IMR-90 (cell line): ENCODE results near the gene JAGN1. TPM values are rescaled to one million over a fixed set of nuclear protein-coding genes. Genes with fewer than 3 reads are reported as not detected.

ENCODE experiments used
- ATAC-seq: fragments of 200-7000 bp; cut with Tn5 transposase; 2 replicates; pipeline ENCODE4 v1.9.1; 2020; ENCODE audit warnings: low read depth, mild to moderate bottlenecking, moderate library complexity
- BruUV-seq: library from RNA; stranded (reverse); fragments of 400-500 nt; replicated peaks from 2 replicates; lab custom pipeline; 2021; lab: Mats Ljungman, UMichigan
- CTCF ChIA-PET: fragments of 300-600 bp; formaldehyde crosslinking; extraction: SDS; loops from one replicate; lab custom pipeline; 2021; ENCODE audit warnings: antibody characterized with exemption; lab: Yijun Ruan, JAX
- POLR2A ChIA-PET: fragments of 300-600 bp; sonication (Branson Sonifier 250); formaldehyde crosslinking; loops from one replicate; lab custom pipeline; 2022; ENCODE audit warnings: antibody characterized with exemption; ENCODE audit not compliant: unreplicated experiment; lab: Charles Lee
- DNase-seq: peaks from one replicate; pipeline ENCODE4 v3.0.0; 2013
- H2AFZ ChIP-seq: replicated peaks from 2 replicates; pipeline ENCODE3; 2013; ENCODE audit warnings: low read length, mild to moderate bottlenecking; ENCODE audit not compliant: poor library complexity
- H2AK5ac ChIP-seq: 2 replicates; pipeline ENCODE4 v1.6.1; 2013; ENCODE audit warnings: low read depth, low read length, inconsistent platforms
- H2AK9ac ChIP-seq: replicated peaks from 2 replicates; pipeline ENCODE3; 2013; ENCODE audit warnings: mild to moderate bottlenecking, low read depth, low read length, moderate library complexity; ENCODE audit not compliant: poor library complexity
- H2BK120ac ChIP-seq: 2 replicates; pipeline ENCODE4 v1.6.1; 2013; ENCODE audit warnings: low read depth, low read length, inconsistent platforms
- H2BK15ac ChIP-seq: 3 replicates; pipeline ENCODE4 v1.6.1; 2013; ENCODE audit warnings: low read depth, low read length, inconsistent platforms
- H2BK20ac ChIP-seq: 2 replicates; pipeline ENCODE4 v1.6.1; 2013; ENCODE audit warnings: low read depth, mild to moderate bottlenecking, inconsistent platforms, low read length, moderate library complexity
- H2BK5ac ChIP-seq: 2 replicates; pipeline ENCODE4 v1.6.1; 2013; ENCODE audit warnings: mild to moderate bottlenecking, low read depth, low read length, inconsistent platforms; ENCODE audit not compliant: poor library complexity, severe bottlenecking
- H3K14ac ChIP-seq: replicated peaks from 2 replicates; pipeline ENCODE4 v1.6.1; 2013; ENCODE audit warnings: low read depth, low read length, inconsistent platforms
- H3K18ac ChIP-seq: 2 replicates; pipeline ENCODE4 v1.6.1; 2013; ENCODE audit warnings: low read depth, low read length, control low read depth
- H3K23ac ChIP-seq: 2 replicates; pipeline ENCODE4 v1.6.1; 2013; ENCODE audit warnings: low read depth, low read length, inconsistent platforms
- H3K27ac ChIP-seq: 2 replicates; pipeline ENCODE4 v1.5.1; 2013; ENCODE audit warnings: mild to moderate bottlenecking, control low read depth, low read length; ENCODE audit not compliant: insufficient read depth
- H3K27me3 ChIP-seq: 2 replicates; pipeline ENCODE4 v1.6.1; 2013; ENCODE audit warnings: low read length; ENCODE audit not compliant: control insufficient read depth, insufficient read depth
- H3K36me3 ChIP-seq: 2 replicates; pipeline ENCODE4 v1.6.1; 2013; ENCODE audit warnings: low read length, mixed read lengths; ENCODE audit not compliant: control insufficient read depth, insufficient read depth
- H3K4ac ChIP-seq: 2 replicates; pipeline ENCODE4 v1.6.1; 2013; ENCODE audit warnings: low read depth, low read length, inconsistent platforms
- H3K4me1 ChIP-seq: 2 replicates; pipeline ENCODE4 v1.6.1; 2013; ENCODE audit warnings: low read length, mixed read lengths; ENCODE audit not compliant: control insufficient read depth, insufficient read depth
- H3K4me2 ChIP-seq: 2 replicates; pipeline ENCODE4 v1.6.1; 2013; ENCODE audit warnings: low read depth, mild to moderate bottlenecking, control low read depth, low read length, moderate library complexity
- H3K4me3 ChIP-seq: 2 replicates; pipeline ENCODE4 v1.5.1; 2013; ENCODE audit warnings: low read depth, mild to moderate bottlenecking, control low read depth, low read length, moderate library complexity; ENCODE audit not compliant: insufficient read depth
- H3K56ac ChIP-seq: 2 replicates; pipeline ENCODE4 v1.6.1; 2013; ENCODE audit warnings: low read length, inconsistent platforms; ENCODE audit not compliant: insufficient read depth; ENCODE audit errors: extremely low read depth
- H3K79me1 ChIP-seq, 2 experiments: 2 replicates each; pipeline ENCODE4 v1.6.1; 2013; ENCODE audit warnings: low read length in 2 of 2, inconsistent platforms in 1 of 2, low read depth in 1 of 2
- H3K9ac ChIP-seq: 2 replicates; pipeline ENCODE4 v1.6.1; 2013; ENCODE audit warnings: low read depth, low read length, control low read depth
- H3K9me1 ChIP-seq: 2 replicates; pipeline ENCODE4 v1.6.1; 2013; ENCODE audit warnings: low read length, inconsistent platforms; ENCODE audit not compliant: insufficient read depth
- H3K9me3 ChIP-seq: 2 replicates; pipeline ENCODE4 v1.6.1; 2013; ENCODE audit warnings: low read length; ENCODE audit not compliant: control insufficient read depth, insufficient read depth
- H4K20me1 ChIP-seq: 2 replicates; pipeline ENCODE4 v1.6.1; 2013; ENCODE audit warnings: low read length, inconsistent platforms; ENCODE audit not compliant: insufficient read depth
- H4K5ac ChIP-seq: 2 replicates; pipeline ENCODE4 v1.6.1; 2013; ENCODE audit warnings: mild to moderate bottlenecking, low read depth, low read length, control low read depth
- H4K8ac ChIP-seq, 2 experiments: 2 replicates each; pipeline ENCODE4 v1.6.1; 2013; ENCODE audit warnings: low read depth in 2 of 2, low read length in 2 of 2, control low read depth in 1 of 2, inconsistent platforms in 1 of 2
- H4K91ac ChIP-seq: 2 replicates; pipeline ENCODE4 v1.6.1; 2013; ENCODE audit warnings: low read depth, low read length, inconsistent platforms; ENCODE audit not compliant: insufficient read depth
- BHLHE40 ChIP-seq: fragments of 150-350 bp; IDR thresholded peaks from 2 replicates; pipeline ENCODE4 v1.6.1; 2016; ENCODE audit warnings: mild to moderate bottlenecking, low read depth, low read length
- CEBPB ChIP-seq: IDR thresholded peaks from 2 replicates; pipeline ENCODE4 v1.6.1; 2012; ENCODE audit warnings: low read depth, low read length, improper control_type of control experiment
- CHD1 ChIP-seq: IDR thresholded peaks from 2 replicates; pipeline ENCODE4 v1.6.1; 2012; ENCODE audit warnings: low read depth, low read length, improper control_type of control experiment
- MAZ ChIP-seq: IDR thresholded peaks from 2 replicates; pipeline ENCODE4 v1.6.1; 2012; ENCODE audit warnings: low read depth, mild to moderate bottlenecking, low read length, improper control_type of control experiment, moderate library complexity, borderline replicate concordance
- MXI1 ChIP-seq: IDR thresholded peaks from 2 replicates; pipeline ENCODE4 v1.6.1; 2012; ENCODE audit warnings: low read depth, mild to moderate bottlenecking, low read length, moderate library complexity, borderline replicate concordance
- RAD21 ChIP-seq: IDR thresholded peaks from 2 replicates; pipeline ENCODE4 v1.6.1; 2012; ENCODE audit warnings: low read length, improper control_type of control experiment
- RCOR1 ChIP-seq: IDR thresholded peaks from 2 replicates; pipeline ENCODE4 v1.6.1; 2012; ENCODE audit warnings: mild to moderate bottlenecking, low read length, improper control_type of control experiment; ENCODE audit not compliant: insufficient replicate concordance
- RFX5 ChIP-seq: IDR thresholded peaks from 2 replicates; pipeline ENCODE4 v1.8.0; 2012; ENCODE audit warnings: low read depth, mild to moderate bottlenecking, low read length, moderate library complexity
- WGBS, 2 experiments: methylation state at CpG; one replicate each; pipeline versions ENCODE4 v1.1.5 to v1.1.7; 2013; ENCODE audit warnings: missing lambda C conversion rate in 2 of 2; ENCODE audit not compliant: insufficient read length in 1 of 2; ENCODE audit errors: extremely low coverage in 2 of 2; 5-methylcytosine and 5-hydroxymethylcytosine counted together
- dilution Hi-C: fragments of 300-500 bp; cut with HindIII; formaldehyde crosslinking; loops from one replicate; pipeline ENCODE4 v1.14.3; 2018; ENCODE audit warnings: low sequenced_read_pairs; ENCODE audit not compliant: unreplicated experiment
- in situ Hi-C: fragments of 300-500 bp; cut with MboI; formaldehyde crosslinking; loops from 3 replicates; pipeline ENCODE4 v1.14.3; 2019; ENCODE audit warnings: low sequenced_read_pairs, inconsistent platforms, mixed read lengths
- intact Hi-C: fragments of 100-400 bp; cut with micrococcal nuclease; formaldehyde crosslinking; loops from 2 replicates; pipeline ENCODE4 v1.10.0; 2022
- polyA plus RNA-seq, 3 experiments: library from polyadenylated mRNA; depleted of rRNA; stranded (reverse); fragments of >200 nt; gene quantifications; 2 replicates each; pipeline ENCODE4 v1.2.3, GENCODE V29; 2012; ENCODE audit warnings: low replicate concordance in 1 of 3
- total RNA-seq: library from RNA; depleted of rRNA; stranded (reverse); fragments of >200 nt; gene quantifications from 2 replicates; pipeline ENCODE4 v1.2.3, GENCODE V29; 2012
- TF ChIP-seq, protein P1 (sequence below): fragments of 150-350 bp; IDR thresholded peaks from 2 replicates; pipeline ENCODE4 v1.6.1; 2017; ENCODE audit warnings: mild to moderate bottlenecking, antibody characterized with exemption, low read length, low read depth
- TF ChIP-seq, protein P2 (sequence below): conservative IDR thresholded peaks from 2 replicates; pipeline ENCODE4 v1.5.1; 2012; ENCODE audit warnings: mild to moderate bottlenecking, low read depth, low read length, improper control_type of control experiment

Gene JAGN1
- total and polyA plus RNA-seq, 2 of the 4 experiments (the other 2 are of a cell fraction) = 32.7 to 39.3 TPM

DNA sequence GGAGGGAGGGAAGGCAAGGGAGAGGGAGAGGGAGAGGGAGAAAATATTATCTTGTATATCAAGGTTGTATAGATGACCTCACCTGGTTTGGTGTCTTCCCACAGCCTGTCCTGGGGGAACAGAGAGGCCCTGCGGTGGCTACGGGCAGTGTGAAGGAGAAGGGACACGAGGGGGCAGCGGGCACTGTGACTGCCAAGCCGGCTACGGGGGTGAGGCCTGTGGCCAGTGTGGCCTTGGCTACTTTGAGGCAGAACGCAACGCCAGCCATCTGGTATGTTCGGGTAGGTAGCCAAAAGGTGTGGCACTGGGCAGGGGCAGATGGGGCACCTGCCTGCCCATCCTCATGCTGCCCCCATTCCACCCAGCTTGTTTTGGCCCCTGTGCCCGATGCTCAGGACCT is 50.3 kb downstream of the JAGN1 start:
- no peak overlapping the region for H2BK5ac ChIP-seq
- peaks cover 9% of the 10 kb centered on the region for H3K36me3 ChIP-seq
- H2AK5ac ChIP-seq = no peak overlapping the region
- no peak overlapping the region for H3K56ac ChIP-seq
- no peak overlapping the region for H3K4me3 ChIP-seq
- CTCF ChIA-PET = no interaction called here
- H3K9me1 ChIP-seq = peaks cover 8% of the 10 kb centered on the region; the same call in 1 of the 2 replicates
- H4K8ac ChIP-seq = no peak overlapping the region
- H2BK15ac ChIP-seq = no peak overlapping the region
- H3K27ac ChIP-seq = no peak overlapping the region
- no peak overlapping the region for H2AK9ac ChIP-seq
- POLR2A ChIA-PET = no interaction called here
- H4K5ac ChIP-seq = no peak overlapping the region
- H2AFZ ChIP-seq = no peak overlapping the region
- no peak overlapping the region for H3K9ac ChIP-seq
- H2BK120ac ChIP-seq = no peak overlapping the region
- no peak overlapping the region for H3K4ac ChIP-seq
- no peak for TF ChIP-seq CHD1
- TF ChIP-seq MAZ = no peak
- no peak for TF ChIP-seq BHLHE40
- TF ChIP-seq MXI1 = no peak
- TF ChIP-seq, protein P1, sequence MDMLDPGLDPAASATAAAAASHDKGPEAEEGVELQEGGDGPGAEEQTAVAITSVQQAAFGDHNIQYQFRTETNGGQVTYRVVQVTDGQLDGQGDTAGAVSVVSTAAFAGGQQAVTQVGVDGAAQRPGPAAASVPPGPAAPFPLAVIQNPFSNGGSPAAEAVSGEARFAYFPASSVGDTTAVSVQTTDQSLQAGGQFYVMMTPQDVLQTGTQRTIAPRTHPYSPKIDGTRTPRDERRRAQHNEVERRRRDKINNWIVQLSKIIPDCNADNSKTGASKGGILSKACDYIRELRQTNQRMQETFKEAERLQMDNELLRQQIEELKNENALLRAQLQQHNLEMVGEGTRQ = no peak
- no peak for TF ChIP-seq RFX5
- no peak for TF ChIP-seq RAD21
- no peak for TF ChIP-seq CEBPB
- TF ChIP-seq, protein P2, sequence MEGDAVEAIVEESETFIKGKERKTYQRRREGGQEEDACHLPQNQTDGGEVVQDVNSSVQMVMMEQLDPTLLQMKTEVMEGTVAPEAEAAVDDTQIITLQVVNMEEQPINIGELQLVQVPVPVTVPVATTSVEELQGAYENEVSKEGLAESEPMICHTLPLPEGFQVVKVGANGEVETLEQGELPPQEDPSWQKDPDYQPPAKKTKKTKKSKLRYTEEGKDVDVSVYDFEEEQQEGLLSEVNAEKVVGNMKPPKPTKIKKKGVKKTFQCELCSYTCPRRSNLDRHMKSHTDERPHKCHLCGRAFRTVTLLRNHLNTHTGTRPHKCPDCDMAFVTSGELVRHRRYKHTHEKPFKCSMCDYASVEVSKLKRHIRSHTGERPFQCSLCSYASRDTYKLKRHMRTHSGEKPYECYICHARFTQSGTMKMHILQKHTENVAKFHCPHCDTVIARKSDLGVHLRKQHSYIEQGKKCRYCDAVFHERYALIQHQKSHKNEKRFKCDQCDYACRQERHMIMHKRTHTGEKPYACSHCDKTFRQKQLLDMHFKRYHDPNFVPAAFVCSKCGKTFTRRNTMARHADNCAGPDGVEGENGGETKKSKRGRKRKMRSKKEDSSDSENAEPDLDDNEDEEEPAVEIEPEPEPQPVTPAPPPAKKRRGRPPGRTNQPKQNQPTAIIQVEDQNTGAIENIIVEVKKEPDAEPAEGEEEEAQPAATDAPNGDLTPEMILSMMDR = no peak
- no peak for TF ChIP-seq RCOR1
- no peak overlapping the region for H3K14ac ChIP-seq
- intact Hi-C loops = no loop called here
- no peak overlapping the region for H3K23ac ChIP-seq
- WGBS, 2 experiments = no CpG with 5 or more reads among the region's 10 CpGs
- no peaks in the 10 kb centered on the region for H3K4me1 ChIP-seq
- in situ Hi-C loops = no loop called here
- H3K9me3 ChIP-seq = no peaks in the 10 kb centered on the region
- H3K79me1 ChIP-seq = no peaks in the 10 kb centered on the region; a peak in 1 of 4 replicates
- dilution Hi-C loops = no loop called here
- no peak overlapping the region for H3K18ac ChIP-seq
- H3K4me2 ChIP-seq = no peak overlapping the region
- ATAC-seq (no peak), DNase-seq (no peak)
- no peak overlapping the region for H2BK20ac ChIP-seq
- H3K27me3 ChIP-seq = no peaks in the 10 kb centered on the region
- no peak overlapping the region for H4K91ac ChIP-seq
- H4K20me1 ChIP-seq = no peaks in the 10 kb centered on the region; the same call in 1 of the 2 replicates
- no TSS peak for BruUV-seq
